ENCODE results near the gene GNAO1. TPM values are rescaled to one million over a fixed set of nuclear protein-coding genes. Genes with fewer than 3 reads are reported as not detected.
A peak's percentile ranks its signal among the peaks of the same experiment; 100 is the strongest.

Gene GNAO1
- polyA plus RNA-seq, 3 donors = not detected

- no peak for DNase-seq
- intact Hi-C loops (cut with micrococcal nuclease) = no loop called here
- Mint-ChIP-seq H3K27me3 (ENCODE audit: low read depth in 3 of 3) (peaks cover 3 to 10% (median 8%) of the 10 kb centered on the region in 3 donors), H3K4me3 (no peak overlapping the region), H3K4me1 (peaks cover 13% of the 10 kb centered on the region), H3K9me3 (no peaks in the 10 kb centered on the region), H3K27ac (no peak overlapping the region), H3K36me3 (no peaks in the 10 kb centered on the region)
- Histone ChIP-seq H3K27me3 (ENCODE audit: control insufficient read depth in 2 of 2, insufficient read depth in 2 of 2, low read length in 2 of 2) (no peaks in the 10 kb centered on the region), H2AFZ (ENCODE audit: insufficient read depth, low read depth, low read length, poor library complexity, severe bottlenecking) (no peak overlapping the region), H3K79me2 (ENCODE audit: insufficient read depth, low read length) (no peaks in the 10 kb centered on the region), H3K9ac (ENCODE audit: insufficient read depth, low read length, poor library complexity, severe bottlenecking) (no peak overlapping the region), H4K20me1 (ENCODE audit: insufficient read depth, low read length) (no peaks in the 10 kb centered on the region), H3K9me3 (replicated peaks in 1 of 2; ENCODE audit: control insufficient read depth in 1 of 2, insufficient read depth in 1 of 2, low read length in 2 of 2) (no peaks in the 10 kb centered on the region), H3K4me1 (ENCODE audit: control insufficient read depth in 1 of 2, insufficient read depth in 2 of 2, low read length in 2 of 2) (peaks cover 11 to 20% of the 10 kb centered on the region in 2 donors), H3K4me3 (replicated peaks in 1 of 3; ENCODE audit: low read depth in 2 of 3, low read length in 3 of 3) (no peak overlapping the region), H3K36me3 (replicated peaks in 1 of 2; ENCODE audit: control insufficient read depth in 1 of 2, insufficient read depth in 2 of 2, low read length in 2 of 2) (no peaks in the 10 kb centered on the region), H3K4me2 (replicated peaks; ENCODE audit: extremely low read depth, low read length, poor library complexity, severe bottlenecking) (no peak overlapping the region), H3K27ac (ENCODE audit: low read depth in 1 of 2, low read length in 2 of 2) (no peak overlapping the region)
- no CpG with 5 or more reads among the region's 2 CpGs for WGBS (ENCODE audit: insufficient coverage)
- TF ChIP-seq CTCF (IDR thresholded peaks at IDR 0.05) = no peak
Observed at GRCh38 chr16:56207421-56207820, 16.1 kb downstream of the GNAO1 start.

DNA sequence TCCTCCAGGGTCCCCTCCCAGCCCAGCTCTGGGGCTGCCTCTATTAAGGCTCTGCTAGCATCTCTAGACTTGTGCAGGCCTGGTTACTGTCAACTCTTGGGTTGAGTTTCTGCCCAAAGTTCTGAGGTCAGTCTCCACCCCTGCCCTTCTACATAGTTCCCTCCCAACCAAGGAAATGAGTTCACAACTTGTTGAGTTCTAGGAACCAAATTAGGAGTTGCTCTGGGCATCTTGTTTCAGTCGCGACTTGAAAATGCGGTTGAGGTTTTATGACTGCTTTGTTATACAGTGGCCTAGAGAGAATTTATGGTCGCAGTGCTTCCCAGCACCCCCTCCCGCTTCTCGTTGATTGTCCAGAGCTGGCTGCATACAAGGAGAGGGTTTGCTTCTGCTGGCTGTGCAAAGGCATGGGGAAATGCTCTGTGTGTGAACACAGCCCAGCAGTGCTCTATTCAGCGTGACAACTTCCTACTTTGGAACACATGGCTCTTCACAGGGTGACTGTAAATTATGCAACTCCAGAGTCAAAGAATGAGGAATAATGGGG lies 20.2 kb downstream of the GNAO1 start:
- Histone ChIP-seq H3K4me1 (ENCODE audit: control insufficient read depth in 1 of 2, insufficient read depth in 2 of 2, low read length in 2 of 2) (peaks cover 11 to 14% of the 10 kb centered on the region in 2 donors), H3K9me3 (replicated peaks in 1 of 2; ENCODE audit: control insufficient read depth in 1 of 2, insufficient read depth in 1 of 2, low read length in 2 of 2) (no peaks in the 10 kb centered on the region), H3K79me2 (ENCODE audit: insufficient read depth, low read length) (no peaks in the 10 kb centered on the region), H2AFZ (ENCODE audit: insufficient read depth, low read depth, low read length, poor library complexity, severe bottlenecking) (peak overlapping the region; percentile 62), H3K36me3 (replicated peaks in 1 of 2; ENCODE audit: control insufficient read depth in 1 of 2, insufficient read depth in 2 of 2, low read length in 2 of 2) (no peaks in the 10 kb centered on the region), H3K9ac (ENCODE audit: insufficient read depth, low read length, poor library complexity, severe bottlenecking) (no peak overlapping the region), H3K27ac (ENCODE audit: low read depth in 1 of 2, low read length in 2 of 2) (peak overlapping the region in 1 of 2 donors; percentile 44), H3K4me2 (replicated peaks; ENCODE audit: extremely low read depth, low read length, poor library complexity, severe bottlenecking) (peak overlapping the region; percentile 30), H4K20me1 (ENCODE audit: insufficient read depth, low read length) (no peaks in the 10 kb centered on the region), H3K27me3 (ENCODE audit: control insufficient read depth in 2 of 2, insufficient read depth in 2 of 2, low read length in 2 of 2) (no peaks in the 10 kb centered on the region), H3K4me3 (replicated peaks in 1 of 3; ENCODE audit: low read depth in 2 of 3, low read length in 3 of 3) (peak overlapping the region in 1 of 3 experiments; percentile 28)
- WGBS (ENCODE audit: insufficient coverage) = no CpG with 5 or more reads among the region's 7 CpGs
- no peaks in the 10 kb centered on the region for H3K36me3 Mint-ChIP-seq
- intact Hi-C loops (cut with micrococcal nuclease) = no loop called here
- H3K27me3 Mint-ChIP-seq (ENCODE audit: low read depth in 3 of 3) = peaks cover 3 to 10% (median 6%) of the 10 kb centered on the region in 3 donors
- peak overlapping the region in 1 of 2 donors; percentile 73 for H3K4me3 Mint-ChIP-seq
- peaks cover 13% of the 10 kb centered on the region for H3K4me1 Mint-ChIP-seq
- no peak for TF ChIP-seq CTCF (IDR thresholded peaks at IDR 0.05)
- peak overlapping the region in 5 of 7 donors; percentile 3 to 77 (median 62) for H3K27ac Mint-ChIP-seq
- H3K9me3 Mint-ChIP-seq = no peaks in the 10 kb centered on the region
- peak; percentile 19 to 38 (median 25) for DNase-seq

Measured in CD14-positive monocyte (primary cell).